Ammon's horn (tissue), 1 donor: ENCODE measurements around the gene ANKRD55.
A peak's percentile ranks its signal among the peaks of the same experiment; 100 is the strongest.
"Not testable (repeated sequence)": the region's sequence is repeated elsewhere in the genome, so short reads cannot be mapped to it uniquely, and the experiment has no call there.

Experiments used
- DNase-seq: peaks from one replicate; pipeline ENCODE4 v3.0.0-alpha.2; 2016; ENCODE audit warnings: low spot score

The ANKRD55 gene

DNA sequence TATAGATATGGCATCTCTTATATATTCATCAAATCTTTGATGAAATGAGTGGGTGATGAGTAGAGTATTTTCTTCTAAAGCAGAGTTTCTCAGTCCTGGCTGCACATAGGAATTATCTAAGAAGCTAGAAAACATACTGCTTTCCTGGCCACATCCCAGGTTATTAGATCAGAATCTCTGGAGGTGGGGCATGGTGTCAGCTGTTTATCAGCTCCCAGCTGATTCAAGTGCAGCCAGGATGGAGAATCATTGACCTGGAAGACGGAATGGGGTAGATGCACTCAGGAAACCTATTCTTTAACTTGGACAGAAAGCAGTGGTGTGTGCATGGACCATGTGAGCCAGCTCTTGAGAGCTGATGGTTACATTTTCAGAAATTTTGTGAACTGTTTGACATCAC is 130.2 kb downstream of the ANKRD55 start:
- no peak for DNase-seq

GRCh38 chr5:56102207-56102606 is 130.9 kb downstream of the ANKRD55 start:
- DNase-seq = not testable (repeated sequence)

GRCh38 chr5:56101180-56101579 is 131.9 kb downstream of the ANKRD55 start:
- no peak for DNase-seq

DNA sequence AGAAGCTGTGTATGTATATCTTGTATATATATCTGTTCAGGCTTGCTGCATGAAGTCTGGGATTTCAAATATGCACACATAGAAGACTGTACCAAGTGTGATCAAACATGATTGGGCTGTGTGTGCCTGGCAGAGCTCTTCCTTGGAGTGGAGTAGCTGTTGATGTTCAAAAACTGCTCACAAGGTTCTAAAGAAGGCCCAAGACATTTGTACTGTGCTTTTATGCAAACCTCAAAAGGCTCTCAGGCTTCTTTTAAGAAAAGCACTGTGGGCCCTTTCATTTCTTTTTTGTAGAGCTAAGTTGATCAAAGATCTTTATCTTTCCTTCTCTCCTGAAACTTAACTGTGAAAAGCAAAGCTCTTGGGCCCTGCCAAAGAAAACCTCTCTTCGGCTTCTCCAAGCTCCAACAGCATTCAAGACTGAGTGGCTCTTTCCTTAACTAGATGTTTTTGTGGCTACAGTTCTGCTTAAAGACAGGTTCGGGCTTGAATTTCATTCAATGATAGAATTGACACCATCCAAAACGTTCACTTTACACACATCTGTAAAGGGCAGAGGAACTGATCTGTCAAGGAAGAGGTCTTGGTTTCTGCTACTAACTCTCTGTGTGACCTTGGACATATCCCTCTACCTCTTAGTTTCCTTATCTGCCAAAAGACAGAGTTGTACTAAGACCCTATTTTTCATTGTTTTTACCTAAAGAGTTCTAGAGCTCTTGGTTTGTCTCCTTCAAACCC is 132.5 kb downstream of the ANKRD55 start:
- no peak for DNase-seq

DNA sequence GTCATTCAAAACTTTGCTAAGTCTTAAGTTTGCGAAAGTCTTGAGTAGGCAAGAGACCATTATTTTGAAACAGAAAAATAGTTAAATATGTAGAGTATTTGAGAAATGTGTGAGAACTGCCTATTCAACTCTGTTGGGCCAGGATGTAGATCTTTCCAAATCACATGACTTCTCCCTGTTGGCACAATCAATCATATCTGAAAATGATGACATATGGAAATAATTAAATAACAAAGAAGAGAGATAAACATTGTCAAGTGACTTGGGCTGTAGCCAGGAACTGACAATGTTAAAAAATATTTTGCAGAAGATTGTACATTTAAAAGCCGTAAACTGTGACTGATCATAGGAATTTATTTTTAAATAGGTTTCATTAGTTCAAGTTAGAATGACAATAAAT is 133.8 kb downstream of the ANKRD55 start:
- DNase-seq = no peak

- DNase-seq = no peak
Measured at GRCh38 chr5:56097055-56097454, 136.1 kb downstream of the ANKRD55 start.

DNA sequence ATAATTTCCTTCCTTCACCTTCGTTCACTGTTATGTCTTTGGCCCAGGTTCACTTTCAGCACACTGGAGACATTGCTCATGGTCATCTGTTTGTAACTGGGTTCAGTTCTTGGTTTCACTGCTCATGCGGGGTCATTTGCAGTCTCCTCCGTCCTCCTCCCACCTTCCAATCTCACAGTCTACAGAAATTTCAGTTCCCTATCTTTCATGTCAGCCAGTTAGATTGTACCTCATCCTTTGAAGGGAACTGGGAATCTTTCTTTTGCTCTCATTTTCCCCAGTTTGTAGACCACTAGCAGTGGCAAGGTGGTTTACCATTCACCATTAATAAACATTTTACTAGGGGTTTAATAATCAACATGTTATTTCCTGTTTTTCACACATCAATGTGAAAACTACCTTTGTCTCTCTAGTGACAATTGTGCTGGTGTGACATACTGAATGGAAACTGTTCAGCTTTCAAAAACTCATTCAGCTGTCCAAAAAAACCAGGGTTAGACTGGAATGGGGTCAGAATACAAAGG is 137.5 kb downstream of the ANKRD55 start:
- DNase-seq = peak; percentile 56

DNA sequence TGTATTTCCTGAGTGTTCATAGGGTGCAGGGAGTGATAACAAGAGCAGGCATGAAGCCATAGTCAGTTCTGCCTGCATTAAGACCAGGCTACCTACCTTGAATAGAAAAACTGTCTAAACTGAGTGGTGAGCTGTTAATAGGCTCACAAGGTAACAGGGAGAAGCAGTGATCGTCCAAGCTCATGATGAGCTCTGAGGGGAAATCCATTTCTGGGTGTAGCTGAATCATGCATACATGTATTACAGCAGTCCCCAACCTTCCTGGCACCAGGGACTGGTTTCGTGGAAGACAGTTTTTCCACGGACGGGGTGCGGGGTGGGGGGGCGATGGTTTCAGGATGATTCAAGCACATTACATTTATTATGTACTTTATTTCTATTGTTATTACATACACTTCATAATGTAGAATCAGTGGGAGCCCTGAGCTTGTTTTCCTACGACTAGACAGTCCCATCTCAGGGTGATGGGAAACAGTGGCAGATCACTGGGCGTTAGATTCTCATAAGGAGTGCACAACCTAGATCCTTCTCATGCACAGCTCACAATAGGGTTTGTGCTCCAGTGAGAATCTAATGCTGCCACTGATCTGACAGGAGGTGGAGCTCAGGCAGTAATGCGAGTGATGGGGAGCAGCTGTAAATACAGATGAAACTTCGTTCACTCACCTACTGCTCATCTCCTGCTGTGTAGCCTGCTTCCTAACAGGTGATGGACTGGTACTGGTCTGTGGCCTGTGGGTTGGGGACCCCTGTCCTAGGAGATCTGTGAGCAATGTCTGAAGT is 138.4 kb downstream of the ANKRD55 start:
- no peak for DNase-seq

GRCh38 chr5:56093970-56094369 is 139.2 kb downstream of the ANKRD55 start:
- no peak for DNase-seq

DNA sequence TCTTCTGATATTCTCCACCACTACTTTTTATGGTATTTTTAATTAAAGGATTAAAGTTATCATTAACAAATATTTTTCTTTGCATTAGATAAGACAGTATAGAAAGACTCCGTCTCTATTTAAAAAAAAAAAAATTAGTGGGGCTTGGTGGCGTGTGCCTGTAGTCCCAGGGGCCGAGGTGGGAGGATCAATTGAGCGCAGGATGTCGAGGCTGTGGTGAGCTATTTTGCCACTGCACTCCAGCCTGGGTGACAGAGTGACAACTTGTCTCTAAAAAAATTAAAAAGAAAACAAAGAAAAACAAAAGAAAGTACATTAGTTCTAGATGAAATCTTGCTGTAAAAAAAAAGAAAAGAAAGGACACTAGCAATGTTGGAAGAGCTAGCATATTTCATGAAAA is 141.0 kb downstream of the ANKRD55 start:
- DNase-seq = no peak

- DNase-seq = no peak
Measured at GRCh38 chr5:56091664-56092063, 141.5 kb downstream of the ANKRD55 start.

DNA sequence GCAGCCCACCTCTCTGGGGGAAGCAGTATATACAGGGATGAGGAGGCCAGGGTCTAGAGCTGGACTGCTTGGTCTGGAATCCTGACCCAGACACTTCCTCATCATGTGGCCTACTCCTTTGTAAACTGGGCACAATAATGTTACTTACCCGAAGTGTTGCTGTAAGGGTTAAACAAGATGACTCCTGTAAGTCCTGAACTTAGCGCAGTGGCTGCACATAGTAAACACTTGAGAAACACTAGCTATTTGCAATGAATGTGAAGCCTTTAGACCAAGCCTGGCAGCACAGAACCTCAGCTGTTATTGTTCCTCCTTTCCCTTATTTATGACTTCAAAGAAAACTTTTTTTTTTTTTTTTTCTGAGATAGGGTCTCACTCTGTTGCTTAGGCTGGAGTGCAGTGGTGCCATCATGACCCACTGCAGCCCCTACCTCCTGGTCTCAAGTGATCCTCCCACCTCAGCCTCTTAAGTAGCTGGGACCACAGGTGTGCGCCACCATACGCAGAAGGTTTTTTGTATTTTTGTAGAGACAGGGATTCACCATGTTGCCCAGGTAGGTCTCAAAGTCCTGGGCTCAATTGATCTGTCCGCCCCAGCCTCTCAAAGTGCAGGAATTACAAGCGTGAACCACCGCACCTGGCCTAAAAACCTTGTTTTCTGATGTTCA is 142.2 kb downstream of the ANKRD55 start:
- DNase-seq = no peak

- no peak for DNase-seq
Measured at GRCh38 chr5:56088967-56089829, 143.9 kb downstream of the ANKRD55 start.

DNA sequence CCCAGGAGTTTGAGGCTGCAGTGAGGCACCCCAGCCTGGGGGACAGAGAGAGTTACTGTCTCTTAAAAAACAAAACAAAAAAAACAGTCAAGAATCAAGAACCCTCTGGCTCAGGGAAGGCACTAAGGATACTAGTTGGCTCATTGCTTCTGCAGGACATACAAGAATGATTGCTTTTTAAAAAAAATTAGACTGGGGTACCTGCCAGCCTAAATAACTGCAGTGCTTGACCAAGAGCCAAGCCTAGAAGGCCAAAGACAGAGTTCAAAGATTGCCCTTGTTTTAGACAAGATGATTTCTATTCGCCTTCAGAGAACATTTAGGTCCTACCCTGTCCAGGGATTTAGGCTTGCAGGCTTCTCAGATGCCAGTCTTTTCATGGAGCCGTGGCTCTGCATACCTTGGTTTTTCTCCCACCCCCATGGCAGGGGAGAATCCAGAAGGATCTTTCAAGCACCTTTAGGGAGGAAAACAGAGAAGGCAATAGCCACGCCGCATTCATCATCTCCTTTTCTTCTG is 144.6 kb downstream of the ANKRD55 start:
- no peak for DNase-seq

GRCh38 chr5:56085193-56085592 is 147.9 kb downstream of the ANKRD55 start:
- DNase-seq = no peak

DNA sequence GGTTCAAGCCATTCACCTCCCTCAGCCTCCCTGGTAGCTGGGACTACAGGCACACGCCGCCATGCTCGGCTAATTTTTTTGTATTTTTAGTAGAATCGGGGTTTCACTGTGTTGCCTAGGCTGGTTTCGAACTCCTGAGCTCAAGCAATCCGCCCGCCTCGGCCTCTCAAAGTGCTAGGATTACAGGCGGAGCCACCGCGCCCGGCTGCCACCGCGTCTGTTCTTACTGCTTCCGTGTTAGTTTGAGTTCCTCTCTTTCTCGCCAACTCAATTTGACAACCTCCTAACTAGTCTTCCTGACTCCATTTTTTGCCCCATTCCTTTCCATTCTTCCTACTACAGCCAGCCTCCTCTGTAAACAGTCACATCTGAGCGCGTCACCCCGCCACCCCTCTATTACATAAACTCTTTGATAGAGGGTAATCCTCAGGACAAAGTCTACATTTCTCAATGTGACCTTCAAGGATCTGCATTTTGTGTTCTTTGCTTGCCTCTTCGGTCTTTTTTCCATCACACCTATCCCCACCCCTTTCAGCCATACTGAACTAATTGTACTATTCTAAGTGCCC is 149.8 kb downstream of the ANKRD55 start:
- no peak for DNase-seq

DNA sequence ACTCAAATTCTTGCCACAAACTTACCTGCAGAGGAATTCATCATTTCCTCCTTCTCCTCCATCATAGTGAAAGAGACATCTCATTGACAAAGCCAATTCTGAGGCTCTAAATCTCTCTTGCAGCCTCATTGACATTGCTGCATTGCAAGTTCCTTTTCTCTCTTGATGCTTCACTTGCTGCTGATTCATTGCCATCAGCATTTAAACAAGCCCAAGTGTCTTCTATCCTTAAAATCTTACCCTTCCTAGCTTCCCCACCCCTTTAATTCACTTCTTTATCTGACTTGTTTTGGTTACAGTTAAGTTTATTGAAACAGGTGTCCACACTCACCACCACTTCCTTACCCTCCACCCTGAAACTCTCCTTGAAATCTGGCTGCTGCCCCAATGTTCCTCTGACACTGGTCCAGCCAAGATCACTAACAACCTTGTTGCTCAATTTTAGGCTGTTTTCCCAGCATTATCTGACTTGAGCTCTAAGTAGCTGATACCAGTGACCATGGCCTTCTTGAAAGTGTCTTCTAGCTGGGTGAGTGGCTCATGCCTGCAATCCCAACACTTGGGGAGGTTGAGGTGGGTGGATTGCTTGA is 152.0 kb downstream of the ANKRD55 start:
- not testable (repeated sequence) for DNase-seq

DNA sequence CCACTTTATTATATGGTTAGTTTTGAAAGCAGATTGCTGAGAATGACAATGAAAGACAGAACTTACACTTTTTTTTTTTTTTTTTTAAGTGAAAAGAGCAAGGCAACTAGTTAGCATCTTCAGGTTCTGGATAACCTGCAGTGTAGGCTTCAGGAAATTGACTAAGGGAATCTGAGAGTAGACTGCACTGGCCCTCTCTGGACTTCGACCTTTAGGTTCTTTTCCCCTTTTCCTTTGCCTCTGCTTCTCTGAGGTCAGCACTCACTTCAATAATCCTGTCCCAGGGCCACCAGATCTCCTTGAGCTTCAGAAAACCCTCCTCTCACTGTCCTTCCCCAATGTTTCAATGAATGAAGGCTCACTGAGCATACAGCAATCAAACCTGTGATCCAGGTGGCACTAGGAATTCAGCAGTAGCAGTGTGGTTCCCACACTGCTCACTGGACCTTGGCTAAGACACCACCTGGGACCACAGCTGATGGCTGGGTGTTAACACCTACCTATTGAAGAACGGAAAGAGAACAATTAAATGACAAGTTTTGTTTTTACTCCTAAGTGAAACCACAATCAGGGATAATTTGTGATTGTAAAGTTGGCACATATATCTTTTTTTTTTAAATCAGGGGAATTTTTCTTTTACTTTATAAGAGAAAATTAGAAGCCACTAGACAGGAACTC is 152.6 kb downstream of the ANKRD55 start:
- no peak for DNase-seq

- DNase-seq = not testable (repeated sequence)
Measured at GRCh38 chr5:56079157-56079500, 154.0 kb downstream of the ANKRD55 start.
